Activated T-helper 1 cell treated with anti-CD3 and anti-CD28 coated beads, Interleukin-12 subunit alpha, Interleukin-12 subunit beta, Interleukin-2, Interleukin-4 antibody, amounts not matched to agents 30 ng/mL and 10 ng/mL and 1 ng/mL, durations not matched to agents 14 hours and 24 hours and 36 hours (primary cell): ENCODE measurements around the gene DOK6. TPM values are rescaled to one million over a fixed set of nuclear protein-coding genes. Genes with fewer than 3 reads are reported as not detected.
A peak's percentile ranks its signal among the peaks of the same experiment; 100 is the strongest.

Source experiments
- DNase-seq: peaks from one replicate; pipeline ENCODE4 v3.0.0; 2021; ENCODE audit warnings: low spot score
- H3K27ac Mint-ChIP-seq: one replicate; pipeline ENCODE4 v1.8.0; 2021; ENCODE audit warnings: mild to moderate bottlenecking, mixed read lengths
- H3K27me3 Mint-ChIP-seq: one replicate; pipeline ENCODE4 v1.8.0; 2022; ENCODE audit warnings: mild to moderate bottlenecking, moderate library complexity, mixed read lengths; ENCODE audit not compliant: insufficient read depth
- H3K36me3 Mint-ChIP-seq: one replicate; pipeline ENCODE4 v1.8.0; 2021; ENCODE audit warnings: low read depth, mixed read lengths
- H3K4me1 Mint-ChIP-seq: one replicate; pipeline ENCODE4 v1.8.0; 2021; ENCODE audit warnings: low read depth, mixed read lengths
- H3K4me3 Mint-ChIP-seq: one replicate; pipeline ENCODE4 v1.8.0; 2021; ENCODE audit warnings: mild to moderate bottlenecking, moderate library complexity, mixed read lengths
- H3K9me3 Mint-ChIP-seq: one replicate; pipeline ENCODE4 v1.8.0; 2021; ENCODE audit warnings: mixed read lengths
- intact Hi-C: fragments of 100-400 bp; cut with micrococcal nuclease; formaldehyde crosslinking; loops from one replicate; pipeline ENCODE4 v1.15.1; 2024
- total RNA-seq: library from RNA; stranded (reverse); gene quantifications from 2 replicates; pipeline ENCODE4 v1.2.3, GENCODE V29; 2022

Gene DOK6
- total RNA-seq, 1 donor from 2014 or later: not detected

DNA sequence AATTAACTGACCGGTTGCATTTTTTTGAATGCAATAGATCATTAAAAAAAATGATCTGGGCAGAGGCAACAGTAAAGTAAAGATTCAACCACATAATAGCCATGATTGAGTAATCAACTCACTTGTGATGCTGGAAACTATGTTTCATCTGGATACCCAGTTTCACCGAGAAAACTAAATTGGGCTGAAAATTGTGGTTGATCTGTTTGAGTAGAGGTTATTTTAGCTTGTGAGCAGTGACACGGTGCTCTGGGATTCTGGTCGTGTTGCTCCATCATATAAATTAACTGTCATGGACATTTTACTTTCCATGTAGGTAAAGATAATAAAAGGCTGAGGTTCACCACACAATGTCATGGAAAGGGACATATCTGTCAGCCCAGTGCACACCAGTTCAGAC is 488.3 kb downstream of the DOK6 start:
- Mint-ChIP-seq H3K27ac (peak overlapping the region; percentile 89), H3K4me1 (peaks cover 86% of the 10 kb centered on the region), H3K9me3 (peaks cover 8% of the 10 kb centered on the region), H3K4me3 (peak overlapping the region; percentile 20), H3K27me3 (no peaks in the 10 kb centered on the region), H3K36me3 (peaks cover 63% of the 10 kb centered on the region)
- DNase-seq: no peak
- intact Hi-C loops: loop anchor here (1.0 kb wide), 2 partner anchors 8 to 56 kb away; no protein-coding TSS in a partner anchor

DNA sequence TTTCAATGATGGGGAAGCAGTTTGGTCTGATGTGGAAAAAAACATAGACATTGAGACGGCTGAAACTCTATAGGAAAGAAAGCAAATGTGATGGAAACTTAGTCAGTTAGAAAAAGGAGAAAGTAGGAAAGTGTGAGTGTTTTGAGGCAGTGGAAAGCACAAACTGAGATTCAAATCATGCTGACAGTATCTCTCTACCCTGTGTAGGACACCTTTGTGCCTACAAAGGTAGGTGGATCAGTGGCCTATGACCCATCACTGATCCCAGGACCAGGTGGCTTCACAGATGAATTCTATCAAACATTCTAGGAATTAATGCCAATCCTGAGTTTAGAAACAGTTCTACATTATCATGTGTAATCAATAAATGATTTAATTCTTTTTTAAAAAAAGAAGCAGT is 489.9 kb downstream of the DOK6 start:
- DNase-seq: no peak
- intact Hi-C loops: loop anchor here (1.0 kb wide), 2 partner anchors 19 to 45 kb away; no protein-coding TSS in a partner anchor
- Mint-ChIP-seq H3K4me3 (peak overlapping the region; percentile 28), H3K36me3 (peaks cover 64% of the 10 kb centered on the region), H3K27me3 (no peaks in the 10 kb centered on the region), H3K27ac (peak overlapping the region; percentile 89), H3K4me1 (peaks cover 81% of the 10 kb centered on the region), H3K9me3 (peaks cover 8% of the 10 kb centered on the region)

DNA sequence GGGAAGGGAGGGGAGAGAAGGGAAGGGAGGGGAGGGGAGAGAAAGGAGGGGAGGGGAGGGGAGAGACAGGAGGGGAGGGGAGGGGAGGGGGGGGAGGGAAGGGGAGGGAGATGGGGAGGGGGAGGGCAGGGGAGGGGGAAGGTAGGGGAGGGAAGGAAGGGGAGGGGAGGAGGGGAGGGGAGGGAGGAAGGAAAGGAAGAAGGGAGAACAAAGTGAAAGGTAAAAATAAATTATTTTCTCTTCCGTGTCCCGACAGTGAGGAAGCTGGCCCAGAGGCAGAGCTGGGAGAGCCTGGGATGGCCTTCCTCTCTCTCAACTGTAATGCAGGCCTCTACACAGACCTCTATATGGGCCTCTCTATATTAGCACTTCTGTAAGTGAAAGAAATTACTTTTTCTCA is 493.8 kb downstream of the DOK6 start:
- H3K27me3 Mint-ChIP-seq: no peaks in the 10 kb centered on the region
- peaks cover 8% of the 10 kb centered on the region for H3K9me3 Mint-ChIP-seq
- intact Hi-C loops: no loop called here
- peak overlapping the region; percentile 46 for H3K27ac Mint-ChIP-seq
- H3K36me3 Mint-ChIP-seq: peaks cover 65% of the 10 kb centered on the region
- H3K4me3 Mint-ChIP-seq: no peak overlapping the region
- peaks cover 89% of the 10 kb centered on the region for H3K4me1 Mint-ChIP-seq
- DNase-seq: no peak

DNA sequence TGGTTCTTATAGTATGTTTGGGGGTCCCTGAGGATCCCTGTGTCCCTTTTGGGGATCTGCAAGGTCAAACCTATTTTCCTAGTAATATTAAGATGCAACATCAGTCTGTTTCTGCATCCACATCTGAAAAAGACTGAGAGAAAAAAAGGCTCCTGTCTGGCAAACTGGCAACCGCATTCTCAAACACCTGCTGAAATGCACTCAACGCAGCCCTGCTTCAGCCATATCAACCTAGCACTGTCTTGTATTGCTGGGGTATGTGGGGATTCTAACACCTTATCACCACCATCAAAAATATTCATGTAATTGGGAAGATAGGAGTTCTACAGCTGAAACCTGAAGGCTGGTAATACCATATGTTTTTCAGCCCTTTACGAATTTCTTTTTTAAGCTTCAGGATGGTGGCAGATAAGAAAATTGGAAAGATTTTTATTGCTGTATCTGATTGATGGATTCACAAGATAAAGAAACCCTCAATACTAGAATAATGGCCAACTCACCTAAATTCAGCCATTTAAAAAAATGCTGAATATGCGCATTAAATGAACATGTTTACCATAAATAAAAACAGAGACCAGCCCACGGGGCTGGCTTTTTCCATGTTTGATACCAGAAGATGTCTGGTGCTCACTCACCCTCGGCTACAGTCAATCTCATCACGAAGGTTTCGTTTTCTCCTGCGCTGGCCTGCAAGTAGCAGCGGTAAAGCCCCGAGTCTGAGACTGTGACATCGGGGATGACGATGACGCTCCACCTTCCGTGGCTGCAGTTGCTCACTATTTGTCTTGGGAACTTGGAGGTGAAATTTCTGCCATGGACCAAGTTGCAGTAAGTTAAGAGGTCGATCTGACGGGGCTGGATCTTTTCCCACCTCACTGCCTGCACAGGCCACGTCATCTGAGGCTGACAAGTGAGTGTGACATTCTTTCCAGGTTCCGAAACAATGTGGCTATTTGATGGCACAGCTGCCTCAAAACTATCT is 494.7 kb downstream of the DOK6 start:
- intact Hi-C loops: loop anchor here (5.0 kb wide), 1 partner anchor 312 kb away; the partner anchor contains the start of gene RTTN
- Mint-ChIP-seq H3K9me3 (peaks cover 13% of the 10 kb centered on the region), H3K4me3 (peak overlapping the region; percentile 52), H3K36me3 (peaks cover 66% of the 10 kb centered on the region), H3K4me1 (peaks cover 86% of the 10 kb centered on the region), H3K27ac (peak overlapping the region; percentile 97), H3K27me3 (no peaks in the 10 kb centered on the region)
- no peak for DNase-seq

DNA sequence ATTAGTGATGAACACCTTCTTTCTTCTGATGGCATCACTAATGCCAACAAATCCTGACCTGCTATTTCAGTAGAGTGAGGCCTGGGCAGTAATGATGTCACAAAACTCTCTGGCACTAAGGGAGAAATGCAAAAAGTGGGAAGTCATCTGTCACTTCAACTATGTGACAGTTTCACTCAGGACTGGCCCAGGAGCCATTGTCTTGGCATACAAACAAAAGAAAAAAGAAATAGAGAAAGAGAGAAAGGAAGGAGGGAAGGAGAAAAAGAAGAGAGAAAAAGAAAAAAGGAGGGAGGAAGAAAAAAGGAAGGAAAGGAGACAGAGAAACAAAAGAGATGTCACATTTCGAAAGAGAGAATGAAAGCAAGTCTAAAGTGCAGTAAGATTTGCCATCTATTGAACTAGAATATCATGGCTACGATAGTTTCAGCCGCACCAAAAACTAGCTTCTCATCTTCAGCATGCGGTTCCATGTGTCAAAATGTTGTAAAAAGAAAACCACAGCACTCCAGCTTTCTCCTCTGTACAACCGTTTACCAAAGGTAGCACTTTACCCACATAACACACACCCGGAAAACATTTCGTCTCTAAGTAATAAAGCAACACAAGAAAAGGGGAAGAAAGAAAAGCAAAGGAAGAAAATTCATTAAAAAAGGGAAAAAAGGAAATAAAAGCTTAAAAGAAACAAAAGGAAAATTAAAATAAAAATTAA is 496.9 kb downstream of the DOK6 start:
- Mint-ChIP-seq H3K9me3 (peaks cover 5% of the 10 kb centered on the region), H3K4me1 (peaks cover 78% of the 10 kb centered on the region), H3K27me3 (no peaks in the 10 kb centered on the region), H3K36me3 (peaks cover 61% of the 10 kb centered on the region), H3K27ac (peak overlapping the region; percentile 97), H3K4me3 (peak overlapping the region; percentile 78)
- DNase-seq: peak; percentile 54
- intact Hi-C loops: loop anchor here (1.0 to 5.0 kb wide), 8 partner anchors 8 to 310 kb away; partner anchors contain the start of gene RTTN

DNA sequence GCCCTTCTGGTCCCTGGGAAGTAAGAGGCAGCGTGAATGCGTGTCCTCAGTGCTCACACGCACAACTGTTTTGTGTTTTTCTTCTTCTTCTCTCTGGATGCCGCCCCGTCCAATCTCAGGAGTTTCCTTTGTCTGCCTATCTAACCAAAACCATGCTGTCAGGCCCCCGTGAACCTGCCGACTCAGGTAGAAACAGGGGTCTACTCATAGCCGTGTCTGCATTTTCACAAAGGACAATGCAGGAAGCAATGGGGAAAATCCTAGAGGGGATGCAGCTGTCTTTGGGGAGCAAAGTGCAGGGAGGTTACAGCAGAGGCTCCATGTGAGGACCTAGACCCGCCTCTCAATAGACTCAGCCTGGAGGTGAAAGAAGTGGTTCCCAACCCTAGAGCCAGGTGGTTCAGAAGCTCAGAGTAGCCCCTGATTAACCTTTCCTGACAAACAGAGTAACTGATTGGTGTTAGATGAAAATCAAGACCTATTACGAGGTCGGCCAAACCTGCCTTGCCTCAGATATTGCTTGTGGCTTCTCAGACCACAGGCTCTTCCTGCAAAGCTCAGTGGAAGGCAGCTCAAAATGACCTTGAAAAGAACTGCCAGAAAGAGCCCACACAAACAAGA is 497.7 kb downstream of the DOK6 start:
- Mint-ChIP-seq H3K27me3 (no peaks in the 10 kb centered on the region), H3K4me3 (peak overlapping the region; percentile 78), H3K4me1 (peaks cover 78% of the 10 kb centered on the region), H3K9me3 (peaks cover 5% of the 10 kb centered on the region), H3K36me3 (peaks cover 59% of the 10 kb centered on the region), H3K27ac (peak overlapping the region; percentile 97)
- DNase-seq: no peak
- intact Hi-C loops: loop anchor here (2.0 to 5.0 kb wide), 4 partner anchors 14 to 309 kb away; partner anchors contain the start of gene RTTN
